ENCODE results near the gene BEST3.

DNA sequence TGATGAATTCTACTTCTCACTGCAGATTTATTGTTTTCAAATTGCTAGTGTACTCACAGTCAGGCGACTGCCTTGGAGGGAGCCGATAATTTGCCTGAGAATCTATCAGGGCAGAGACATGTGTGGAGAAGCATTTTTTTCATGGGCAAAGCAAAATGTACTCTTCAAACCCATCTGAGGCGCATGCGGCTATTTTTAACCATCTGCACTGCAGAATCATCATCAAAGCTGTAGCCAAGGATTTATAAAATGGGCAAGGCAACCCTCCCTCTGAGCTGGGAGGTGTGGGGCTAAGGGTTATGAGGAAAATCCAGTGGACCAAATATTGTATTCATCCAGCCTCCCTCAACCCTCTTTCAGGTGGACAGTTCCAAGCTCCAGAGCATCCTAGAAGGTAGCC, 37.7 kb downstream of the BEST3 start:
- TF ChIP-seq, protein P1, sequence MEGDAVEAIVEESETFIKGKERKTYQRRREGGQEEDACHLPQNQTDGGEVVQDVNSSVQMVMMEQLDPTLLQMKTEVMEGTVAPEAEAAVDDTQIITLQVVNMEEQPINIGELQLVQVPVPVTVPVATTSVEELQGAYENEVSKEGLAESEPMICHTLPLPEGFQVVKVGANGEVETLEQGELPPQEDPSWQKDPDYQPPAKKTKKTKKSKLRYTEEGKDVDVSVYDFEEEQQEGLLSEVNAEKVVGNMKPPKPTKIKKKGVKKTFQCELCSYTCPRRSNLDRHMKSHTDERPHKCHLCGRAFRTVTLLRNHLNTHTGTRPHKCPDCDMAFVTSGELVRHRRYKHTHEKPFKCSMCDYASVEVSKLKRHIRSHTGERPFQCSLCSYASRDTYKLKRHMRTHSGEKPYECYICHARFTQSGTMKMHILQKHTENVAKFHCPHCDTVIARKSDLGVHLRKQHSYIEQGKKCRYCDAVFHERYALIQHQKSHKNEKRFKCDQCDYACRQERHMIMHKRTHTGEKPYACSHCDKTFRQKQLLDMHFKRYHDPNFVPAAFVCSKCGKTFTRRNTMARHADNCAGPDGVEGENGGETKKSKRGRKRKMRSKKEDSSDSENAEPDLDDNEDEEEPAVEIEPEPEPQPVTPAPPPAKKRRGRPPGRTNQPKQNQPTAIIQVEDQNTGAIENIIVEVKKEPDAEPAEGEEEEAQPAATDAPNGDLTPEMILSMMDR (IDR thresholded peaks at IDR 0.05) = no peak
- no peak for TF ChIP-seq POLR2A (IDR thresholded peaks at IDR 0.05)
